Measurements from ENCODE around the gene PAPSS2. TPM values are rescaled to one million over a fixed set of nuclear protein-coding genes. Genes with fewer than 3 reads are reported as not detected.

PAPSS2 gene
- total and polyA plus RNA-seq, 11 donors: 1.9 to 32.6 (median 5.8) TPM

DNA sequence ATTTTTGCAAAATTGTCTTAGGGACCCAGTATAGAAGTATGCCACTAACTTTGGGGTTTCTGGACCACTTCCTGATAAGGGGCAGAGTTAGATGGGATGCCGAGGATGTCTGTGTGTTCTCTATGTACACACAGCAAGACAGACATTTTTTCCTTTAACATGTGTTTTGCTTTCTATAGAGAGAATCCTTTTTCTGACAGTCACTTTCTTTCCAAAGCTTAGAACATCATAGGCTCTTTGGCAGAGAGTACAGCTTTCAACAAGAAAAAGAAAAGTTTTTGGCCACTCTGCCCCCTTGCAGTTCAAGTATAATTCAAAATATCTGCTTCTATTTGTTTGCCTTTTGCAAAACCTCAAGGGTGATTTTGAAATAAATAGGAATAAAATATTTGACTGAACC, 44.1 kb downstream of the PAPSS2 start:
- Histone ChIP-seq H3K27ac (no peak overlapping the region), H3K9me3 (no peaks in the 10 kb centered on the region), H3K4me1 (no peaks in the 10 kb centered on the region), H3K27me3 (no peaks in the 10 kb centered on the region), H3K4me3 (no peak overlapping the region), H3K36me3 (no peaks in the 10 kb centered on the region)
- TF ChIP-seq, protein P1, sequence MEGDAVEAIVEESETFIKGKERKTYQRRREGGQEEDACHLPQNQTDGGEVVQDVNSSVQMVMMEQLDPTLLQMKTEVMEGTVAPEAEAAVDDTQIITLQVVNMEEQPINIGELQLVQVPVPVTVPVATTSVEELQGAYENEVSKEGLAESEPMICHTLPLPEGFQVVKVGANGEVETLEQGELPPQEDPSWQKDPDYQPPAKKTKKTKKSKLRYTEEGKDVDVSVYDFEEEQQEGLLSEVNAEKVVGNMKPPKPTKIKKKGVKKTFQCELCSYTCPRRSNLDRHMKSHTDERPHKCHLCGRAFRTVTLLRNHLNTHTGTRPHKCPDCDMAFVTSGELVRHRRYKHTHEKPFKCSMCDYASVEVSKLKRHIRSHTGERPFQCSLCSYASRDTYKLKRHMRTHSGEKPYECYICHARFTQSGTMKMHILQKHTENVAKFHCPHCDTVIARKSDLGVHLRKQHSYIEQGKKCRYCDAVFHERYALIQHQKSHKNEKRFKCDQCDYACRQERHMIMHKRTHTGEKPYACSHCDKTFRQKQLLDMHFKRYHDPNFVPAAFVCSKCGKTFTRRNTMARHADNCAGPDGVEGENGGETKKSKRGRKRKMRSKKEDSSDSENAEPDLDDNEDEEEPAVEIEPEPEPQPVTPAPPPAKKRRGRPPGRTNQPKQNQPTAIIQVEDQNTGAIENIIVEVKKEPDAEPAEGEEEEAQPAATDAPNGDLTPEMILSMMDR (IDR thresholded peaks at IDR 0.05): no peak
- TF ChIP-seq POLR2A (IDR thresholded peaks at IDR 0.05): no peak
- intact Hi-C loops (cut with DNase I): no loop called here
- DNase-seq: no peak
- ATAC-seq: no peak
- WGBS, 4 donors: 56 to 89% (median 67%) methylated on average over 1 of the region's 1 CpG

DNA sequence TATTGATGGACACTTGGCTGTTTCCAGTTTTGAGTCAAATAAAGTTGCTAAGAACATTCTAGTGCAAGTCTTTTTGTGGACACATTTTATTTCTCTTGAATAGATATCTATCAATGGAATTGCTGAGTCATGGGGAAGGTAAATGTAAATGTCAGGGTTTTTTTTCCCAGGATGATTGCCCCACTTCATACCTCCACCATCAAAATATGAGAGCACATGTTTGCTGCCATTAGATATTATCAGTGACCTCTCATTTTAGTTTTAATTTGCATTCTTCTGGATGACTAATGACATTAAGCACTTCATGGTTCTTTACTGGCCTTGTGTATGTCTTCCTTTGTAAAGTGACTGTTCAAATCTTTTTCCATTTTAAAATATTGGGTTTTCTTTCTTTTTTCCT, 45.7 kb downstream of the PAPSS2 start:
- no peaks in the 10 kb centered on the region for H3K27me3 ChIP-seq
- no peak for TF ChIP-seq POLR2A (IDR thresholded peaks at IDR 0.05)
- TF ChIP-seq, protein P1 (IDR thresholded peaks at IDR 0.05): no peak
- H3K27ac ChIP-seq: no peak overlapping the region
- DNase-seq: no peak
- no peak for ATAC-seq
- no peaks in the 10 kb centered on the region for H3K9me3 ChIP-seq
- H3K4me1 ChIP-seq: no peaks in the 10 kb centered on the region
- intact Hi-C loops (cut with DNase I): no loop called here
- no peak overlapping the region for H3K4me3 ChIP-seq
- H3K36me3 ChIP-seq: peaks cover 0 to 11% (median 3%) of the 10 kb centered on the region in 9 donors

DNA sequence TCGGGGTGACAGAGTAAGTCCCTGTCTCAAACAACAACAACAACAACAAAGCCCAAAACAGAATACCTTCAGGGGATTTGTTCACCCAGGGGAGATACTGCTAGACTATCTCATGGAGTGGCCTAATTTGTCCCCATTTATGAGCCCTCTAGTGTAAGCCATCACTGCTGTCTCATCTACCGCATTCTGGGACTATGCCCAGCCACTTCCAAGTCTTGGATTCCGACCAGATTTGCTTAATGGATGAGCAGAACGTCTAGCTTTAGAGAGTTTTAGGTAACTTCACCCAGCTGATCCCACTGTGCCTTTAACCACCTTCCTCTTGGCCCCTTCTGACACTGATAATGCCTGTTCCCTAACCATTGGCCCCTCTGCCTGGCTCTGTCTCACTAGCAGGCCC, 47.1 kb downstream of the PAPSS2 start:
- H3K9me3 ChIP-seq: no peaks in the 10 kb centered on the region
- H3K4me3 ChIP-seq: no peak overlapping the region
- no peaks in the 10 kb centered on the region for H3K4me1 ChIP-seq
- TF ChIP-seq POLR2A (IDR thresholded peaks at IDR 0.05): no peak
- DNase-seq (no peak), ATAC-seq (no peak)
- no peak overlapping the region for H3K27ac ChIP-seq
- intact Hi-C loops (cut with DNase I): no loop called here
- WGBS, 4 donors: 78 to 93% (median 87%) methylated on average over 4 of the region's 4 CpGs
- peaks cover 0 to 15% (median 4%) of the 10 kb centered on the region in 9 donors for H3K36me3 ChIP-seq
- no peaks in the 10 kb centered on the region for H3K27me3 ChIP-seq

DNA sequence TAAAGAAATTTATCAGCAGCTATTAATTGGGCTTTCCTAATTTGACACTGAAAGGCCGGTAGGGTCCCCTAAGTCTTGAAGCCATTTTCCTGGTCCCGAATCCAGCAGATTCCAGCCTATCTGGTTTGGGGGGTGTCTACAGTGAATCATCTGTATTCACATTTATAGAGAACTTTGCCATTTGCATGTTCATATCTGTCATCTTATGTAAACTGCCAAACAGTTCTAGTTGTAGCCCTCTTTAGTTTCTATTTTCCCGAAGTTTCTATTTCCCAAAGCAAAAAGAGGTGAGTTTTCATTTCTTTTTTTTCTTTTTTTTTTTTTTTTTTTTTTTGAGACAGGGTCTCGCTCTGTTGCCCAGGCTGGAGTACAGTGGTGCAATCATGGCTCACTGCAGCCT, 47.6 kb downstream of the PAPSS2 start:
- no peak for TF ChIP-seq POLR2A (IDR thresholded peaks at IDR 0.05)
- TF ChIP-seq, protein P1 (IDR thresholded peaks at IDR 0.05): no peak
- no peak overlapping the region for H3K4me3 ChIP-seq
- no peaks in the 10 kb centered on the region for H3K4me1 ChIP-seq
- DNase-seq: no peak
- H3K27me3 ChIP-seq: no peaks in the 10 kb centered on the region
- no peak overlapping the region for H3K27ac ChIP-seq
- WGBS, 4 donors: 91 to 98% (median 96%) methylated on average over 4 of the region's 4 CpGs
- H3K9me3 ChIP-seq: no peaks in the 10 kb centered on the region
- H3K36me3 ChIP-seq: peaks cover 0 to 15% (median 4%) of the 10 kb centered on the region in 9 donors
- no peak for ATAC-seq
- intact Hi-C loops (cut with DNase I): no loop called here

DNA sequence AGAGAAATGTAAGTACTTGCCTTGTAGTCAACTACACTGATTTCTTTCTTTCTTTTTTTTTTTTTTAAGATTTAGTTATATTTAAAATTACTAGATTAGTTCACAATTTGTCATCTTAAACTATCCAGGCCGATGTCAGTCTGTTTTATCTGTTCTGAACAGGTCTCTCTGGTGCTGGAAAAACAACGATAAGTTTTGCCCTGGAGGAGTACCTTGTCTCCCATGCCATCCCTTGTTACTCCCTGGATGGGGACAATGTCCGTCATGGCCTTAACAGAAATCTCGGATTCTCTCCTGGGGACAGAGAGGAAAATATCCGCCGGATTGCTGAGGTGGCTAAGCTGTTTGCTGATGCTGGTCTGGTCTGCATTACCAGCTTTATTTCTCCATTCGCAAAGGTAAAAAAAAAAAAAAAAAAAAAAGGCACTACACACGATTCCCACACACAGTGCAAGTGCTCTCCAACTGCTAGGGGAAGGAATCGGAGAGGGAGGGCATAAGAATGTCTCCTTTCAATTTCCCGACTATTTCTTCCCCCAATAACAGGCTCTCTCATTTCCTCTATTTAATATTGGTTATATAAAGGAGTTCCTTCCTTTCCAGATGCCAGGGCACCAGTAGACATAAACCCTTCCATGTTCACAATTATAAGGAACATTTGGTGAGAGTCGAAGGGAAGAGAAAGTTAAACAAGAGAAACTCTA, 53.4 kb downstream of the PAPSS2 start:
- H3K27ac ChIP-seq: peak overlapping the region in 2 of 12 donors; percentile 25 to 57
- H3K36me3 ChIP-seq: peaks cover 0 to 31% (median 7%) of the 10 kb centered on the region in 9 donors
- ATAC-seq: peak in 1 of 4 donors; percentile 48

More for the DNA sequence above, 53.4 kb downstream of the PAPSS2 start:
- no peak for TF ChIP-seq POLR2A (IDR thresholded peaks at IDR 0.05)
- TF ChIP-seq, protein P1 (IDR thresholded peaks at IDR 0.05): no peak
- intact Hi-C loops (cut with DNase I): loop anchor here in 1 of 10 donors (5.0 kb wide), 1 partner anchor 41 kb away; no protein-coding TSS in a partner anchor
- no peak for DNase-seq
- 73 to 83% (median 82%) methylated on average over 11 of the region's 11 CpGs for WGBS, 4 donors
- Histone ChIP-seq H3K27me3 (no peaks in the 10 kb centered on the region), H3K4me1 (peaks cover 0 to 35% (median 15%) of the 10 kb centered on the region in 12 donors), H3K9me3 (no peaks in the 10 kb centered on the region), H3K4me3 (no peak overlapping the region)
